Progenitor cell of endocrine pancreas (in vitro differentiated cells): Measurements from ENCODE around the gene ANAPC5. TPM values are rescaled to one million over a fixed set of nuclear protein-coding genes. Genes with fewer than 3 reads are reported as not detected.

Experiments used
- DNase-seq: peaks from one replicate; pipeline ENCODE4 v3.0.0; 2021; ENCODE audit warnings: low spot score; ENCODE audit not compliant: unreplicated experiment
- H3K27ac Mint-ChIP-seq: 2 replicates; pipeline ENCODE4 v1.8.0; 2021; ENCODE audit warnings: mild to moderate bottlenecking, moderate library complexity, mixed read lengths
- H3K27me3 Mint-ChIP-seq: 2 replicates; pipeline ENCODE4 v1.8.0; 2021; ENCODE audit warnings: mixed read lengths
- H3K36me3 Mint-ChIP-seq: 2 replicates; pipeline ENCODE4 v1.8.0; 2022; ENCODE audit warnings: mixed read lengths; ENCODE audit not compliant: insufficient read depth
- H3K4me1 Mint-ChIP-seq: 2 replicates; pipeline ENCODE4 v1.8.0; 2021; ENCODE audit warnings: low read depth, mixed read lengths
- H3K4me3 Mint-ChIP-seq: 2 replicates; pipeline ENCODE4 v1.8.0; 2021; ENCODE audit warnings: low read depth, mild to moderate bottlenecking, moderate library complexity, mixed read lengths
- H3K9me3 Mint-ChIP-seq: 2 replicates; pipeline ENCODE4 v1.8.0; 2021; ENCODE audit warnings: low read depth, mixed read lengths
- total RNA-seq: library from RNA; stranded (reverse); gene quantifications from 2 replicates; pipeline ENCODE4 v1.2.1, GENCODE V29; 2021
- TF ChIP-seq, protein P1 (sequence below): fragments of 200-600 bp; sonication (generic); IDR thresholded peaks from one replicate; pipeline ENCODE4 v1.5.0; 2021; ENCODE audit warnings: antibody characterized with exemption, mild to moderate bottlenecking; ENCODE audit not compliant: unreplicated experiment

Gene ANAPC5
- total RNA-seq, 1 donor from 2014 or later, result 94.3 TPM

DNA sequence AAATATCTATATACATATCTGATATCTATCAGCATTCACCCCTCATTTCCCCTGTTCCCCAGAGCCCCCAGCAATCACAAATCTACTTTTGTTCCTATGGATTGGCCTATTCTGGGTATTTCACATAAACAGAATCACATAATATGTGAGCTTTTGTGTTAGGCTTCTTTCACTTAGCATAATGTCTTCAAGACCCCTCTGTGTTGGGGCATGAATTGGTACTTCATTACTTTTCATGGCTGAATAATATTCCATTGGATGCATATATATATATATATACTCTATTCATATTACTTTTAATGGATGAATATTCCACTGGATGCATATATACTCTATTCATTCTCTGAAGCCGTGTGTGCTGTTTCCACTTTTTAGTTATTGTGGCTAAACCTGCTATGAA lies 84.4 kb downstream of the ANAPC5 start:
- no peaks in the 10 kb centered on the region for H3K4me1 Mint-ChIP-seq
- no peak overlapping the region for H3K4me3 Mint-ChIP-seq
- no peaks in the 10 kb centered on the region for H3K27me3 Mint-ChIP-seq
- TF ChIP-seq, protein P1, sequence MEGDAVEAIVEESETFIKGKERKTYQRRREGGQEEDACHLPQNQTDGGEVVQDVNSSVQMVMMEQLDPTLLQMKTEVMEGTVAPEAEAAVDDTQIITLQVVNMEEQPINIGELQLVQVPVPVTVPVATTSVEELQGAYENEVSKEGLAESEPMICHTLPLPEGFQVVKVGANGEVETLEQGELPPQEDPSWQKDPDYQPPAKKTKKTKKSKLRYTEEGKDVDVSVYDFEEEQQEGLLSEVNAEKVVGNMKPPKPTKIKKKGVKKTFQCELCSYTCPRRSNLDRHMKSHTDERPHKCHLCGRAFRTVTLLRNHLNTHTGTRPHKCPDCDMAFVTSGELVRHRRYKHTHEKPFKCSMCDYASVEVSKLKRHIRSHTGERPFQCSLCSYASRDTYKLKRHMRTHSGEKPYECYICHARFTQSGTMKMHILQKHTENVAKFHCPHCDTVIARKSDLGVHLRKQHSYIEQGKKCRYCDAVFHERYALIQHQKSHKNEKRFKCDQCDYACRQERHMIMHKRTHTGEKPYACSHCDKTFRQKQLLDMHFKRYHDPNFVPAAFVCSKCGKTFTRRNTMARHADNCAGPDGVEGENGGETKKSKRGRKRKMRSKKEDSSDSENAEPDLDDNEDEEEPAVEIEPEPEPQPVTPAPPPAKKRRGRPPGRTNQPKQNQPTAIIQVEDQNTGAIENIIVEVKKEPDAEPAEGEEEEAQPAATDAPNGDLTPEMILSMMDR, result no peak
- DNase-seq, result no peak
- no peaks in the 10 kb centered on the region for H3K9me3 Mint-ChIP-seq
- no peak overlapping the region for H3K27ac Mint-ChIP-seq
- H3K36me3 Mint-ChIP-seq, result peaks cover 28% of the 10 kb centered on the region

DNA sequence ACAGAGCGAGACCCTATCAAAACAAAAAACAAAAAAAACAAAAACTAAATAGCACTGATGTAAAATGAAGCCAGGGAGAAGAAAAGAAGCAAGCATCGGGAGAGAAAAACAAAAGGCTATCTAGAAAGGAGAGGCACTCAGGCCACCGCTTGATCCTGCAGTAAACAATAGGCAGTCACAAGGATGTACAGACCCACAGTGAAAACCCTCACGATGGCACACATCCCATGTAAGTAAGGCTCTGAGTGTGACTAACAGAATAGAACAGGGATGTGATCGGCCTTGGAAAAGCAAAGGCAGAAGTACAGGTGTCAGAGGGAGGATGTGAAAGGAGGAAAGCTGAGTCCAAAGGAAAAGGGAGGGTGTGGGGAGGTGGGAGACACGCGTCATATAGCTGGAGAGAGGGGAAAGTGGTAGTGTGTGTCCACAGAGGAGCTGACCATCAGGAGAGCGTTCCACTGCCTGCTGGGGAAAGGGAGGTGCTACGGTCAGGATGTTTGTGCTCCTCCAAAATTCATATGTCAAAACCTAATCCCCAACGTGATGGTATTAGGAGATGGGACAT lies 87.2 kb downstream of the ANAPC5 start:
- H3K9me3 Mint-ChIP-seq, result no peaks in the 10 kb centered on the region
- no peak overlapping the region for H3K27ac Mint-ChIP-seq
- peaks cover 33% of the 10 kb centered on the region for H3K36me3 Mint-ChIP-seq
- no peaks in the 10 kb centered on the region for H3K4me1 Mint-ChIP-seq
- DNase-seq, result no peak
- H3K27me3 Mint-ChIP-seq, result no peaks in the 10 kb centered on the region
- TF ChIP-seq, protein P1, result no peak
- no peak overlapping the region for H3K4me3 Mint-ChIP-seq

DNA sequence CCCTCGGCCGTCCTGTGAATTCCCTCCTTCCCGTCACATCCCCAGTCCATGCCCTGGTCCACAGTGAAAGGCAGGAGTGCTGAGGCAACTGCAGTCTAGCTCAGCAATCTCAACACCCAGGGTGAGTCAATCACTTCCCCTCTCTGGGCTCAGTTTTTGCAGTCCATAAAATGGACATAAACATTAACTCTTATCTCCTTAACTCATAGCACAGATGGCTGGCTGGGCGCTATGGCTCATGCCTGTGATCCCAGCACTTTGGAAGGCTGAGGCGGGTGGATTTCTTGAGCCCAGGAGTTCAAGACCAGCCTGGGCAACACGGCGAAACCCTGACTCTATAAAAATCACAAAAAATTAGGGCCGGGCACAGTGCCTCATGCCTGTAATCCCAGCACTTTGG lies 88.1 kb downstream of the ANAPC5 start:
- H3K36me3 Mint-ChIP-seq, result peaks cover 31% of the 10 kb centered on the region
- H3K4me1 Mint-ChIP-seq, result no peaks in the 10 kb centered on the region
- H3K9me3 Mint-ChIP-seq, result no peaks in the 10 kb centered on the region
- no peak overlapping the region for H3K27ac Mint-ChIP-seq
- TF ChIP-seq, protein P1, result no peak
- DNase-seq, result no peak
- no peaks in the 10 kb centered on the region for H3K27me3 Mint-ChIP-seq
- H3K4me3 Mint-ChIP-seq, result no peak overlapping the region

DNA sequence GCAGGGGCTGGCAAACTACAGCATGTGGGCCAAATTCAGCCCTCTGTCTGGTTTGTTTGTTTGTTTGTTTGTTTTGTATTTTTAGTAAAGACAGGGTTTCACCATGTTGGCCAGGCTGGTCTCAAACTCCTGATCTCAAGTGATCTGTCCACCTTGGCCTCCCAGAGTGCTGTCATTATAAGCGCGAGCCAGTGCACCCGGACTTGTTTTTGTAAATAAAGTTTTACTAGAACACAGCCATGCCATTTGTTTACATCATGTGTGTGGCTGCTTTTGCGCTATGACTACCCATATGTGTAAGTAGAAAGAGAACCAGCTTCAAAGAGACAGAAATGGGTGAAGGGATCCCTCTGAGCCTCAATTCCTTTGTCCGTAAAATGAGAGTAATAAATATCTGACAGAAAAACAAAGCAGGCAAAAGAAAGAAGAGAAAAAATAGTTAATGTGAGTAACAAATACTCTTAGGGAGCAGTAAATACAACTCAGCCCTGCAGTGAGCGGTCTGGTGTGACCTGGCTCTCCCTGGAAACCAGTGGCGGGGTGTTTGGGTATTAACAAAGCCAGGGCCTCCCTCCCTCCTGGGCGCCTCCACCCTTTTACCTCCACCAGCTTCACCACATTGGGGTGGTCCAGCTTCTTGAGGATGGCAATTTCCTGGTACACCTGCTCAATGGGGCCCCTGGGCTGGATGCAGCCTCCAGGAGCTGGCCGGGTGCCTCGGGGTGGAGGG lies 88.8 kb downstream of the ANAPC5 start:
- H3K36me3 Mint-ChIP-seq, result peaks cover 28% of the 10 kb centered on the region

DNA sequence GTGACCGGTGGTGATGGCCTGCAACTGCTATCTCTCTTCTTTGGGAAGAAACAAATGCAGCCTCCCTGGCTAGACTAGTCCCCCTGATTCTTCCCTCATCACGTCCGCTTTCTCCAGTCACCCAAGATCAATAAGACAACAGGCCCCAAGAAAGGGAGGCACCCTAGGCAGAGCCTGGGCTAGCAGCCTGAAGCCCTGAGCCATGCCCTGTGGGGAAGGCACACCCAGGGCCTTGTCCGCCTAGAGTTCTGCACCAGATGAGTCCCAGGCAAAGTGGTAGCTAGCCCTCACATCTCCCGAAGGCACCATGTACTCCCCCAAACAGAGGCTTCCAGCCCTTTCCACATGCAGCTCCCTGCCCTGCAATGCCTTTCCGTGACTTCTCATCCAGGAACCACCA lies 90.8 kb downstream of the ANAPC5 start:
- Mint-ChIP-seq H3K4me1 (no peaks in the 10 kb centered on the region), H3K9me3 (no peaks in the 10 kb centered on the region), H3K27ac (no peak overlapping the region), H3K27me3 (no peaks in the 10 kb centered on the region), H3K4me3 (no peak overlapping the region), H3K36me3 (peaks cover 36% of the 10 kb centered on the region)
- no peak for DNase-seq
- TF ChIP-seq, protein P1, result no peak

More for the DNA sequence above, 88.8 kb downstream of the ANAPC5 start:
- Mint-ChIP-seq H3K4me1 (no peaks in the 10 kb centered on the region), H3K27me3 (no peaks in the 10 kb centered on the region), H3K4me3 (no peak overlapping the region), H3K27ac (no peak overlapping the region), H3K9me3 (no peaks in the 10 kb centered on the region)
- DNase-seq, result no peak
- TF ChIP-seq, protein P1, result no peak
